HG02981 (cell line): Measurements from ENCODE around the gene OR4P4.

Experiments used
- ATAC-seq: cut with Tn5 transposase; IDR thresholded peaks from one replicate; pipeline ENCODE4 v1.9.1; 2021; ENCODE audit warnings: mild to moderate bottlenecking, moderate library complexity; ENCODE audit not compliant: unreplicated experiment

OR4P4 gene

DNA sequence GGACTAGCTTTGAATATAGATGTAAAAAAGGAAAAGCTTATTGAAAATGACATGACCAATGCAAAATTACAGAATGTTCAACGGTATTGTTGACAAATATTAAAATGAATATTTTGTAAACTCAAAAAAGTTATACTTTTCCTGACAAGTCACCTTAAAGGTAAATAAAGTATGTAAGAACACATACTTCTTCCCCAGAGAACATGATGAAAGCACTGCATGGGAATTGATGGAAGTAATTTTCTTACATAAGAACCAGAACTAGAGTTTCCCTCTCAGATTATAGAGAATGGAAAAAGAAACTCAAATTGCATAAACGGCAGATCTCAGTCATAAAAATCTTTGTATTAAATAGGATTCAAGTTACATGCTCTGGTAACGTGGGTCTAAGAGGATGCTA, at the start of gene OR4P4:
OR4P4 (plus strand) TSS at position 301 of the 400 bp plus-strand sequence.
- no peak for ATAC-seq

DNA sequence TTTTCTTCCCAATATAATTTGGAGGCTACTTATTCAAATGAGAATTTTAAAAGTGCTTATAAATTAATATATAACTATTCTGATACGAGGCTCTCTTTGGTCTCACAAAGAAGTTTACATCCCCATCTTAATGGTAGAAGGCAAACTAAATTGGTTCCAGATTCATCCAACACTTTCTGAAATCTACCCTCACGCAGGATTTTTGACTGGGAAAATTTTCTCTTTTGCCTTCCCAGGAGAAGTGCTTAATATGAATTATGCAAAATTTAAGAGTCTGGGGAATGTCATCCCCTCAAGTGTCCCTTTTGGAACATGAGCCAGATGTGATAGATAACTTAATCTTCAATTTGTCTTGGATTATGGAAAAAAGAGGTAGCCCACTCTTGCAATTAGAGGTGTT, 27.4 kb upstream of the OR4P4 start, which contains the start of gene OR4C11:
OR4C11 (minus strand) TSS at position 101 of the 400 bp plus-strand sequence. CDS start 3,272 bp downstream, outside the sequence.
- no peak for ATAC-seq

- ATAC-seq: no peak
Measured at GRCh38 chr11:55624531-55624930, 10.4 kb upstream of the OR4P4 start.

DNA sequence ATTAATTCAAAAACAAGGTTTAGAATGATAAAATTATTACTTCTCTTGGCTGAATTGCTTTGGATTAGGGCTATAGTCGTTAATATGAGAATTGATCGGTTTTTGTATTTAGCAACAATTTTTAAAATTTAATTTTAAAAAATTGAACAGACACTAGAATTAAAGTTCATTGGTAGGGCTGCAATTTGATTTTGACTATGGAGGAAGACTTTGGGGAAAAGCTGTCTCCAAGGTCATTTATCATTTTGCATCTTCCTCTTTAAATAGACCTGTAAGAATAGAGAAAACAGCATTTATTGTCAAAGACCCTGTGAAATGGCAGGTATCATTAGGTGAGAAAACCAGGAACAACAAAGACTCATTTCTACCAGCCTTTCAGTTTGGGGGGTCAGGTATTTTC, 13.1 kb downstream of the OR4P4 start, which contains the start of gene OR4S2:
OR4S2 (plus strand) TSS at position 301 of the 400 bp plus-strand sequence. CDS start 2,577 bp downstream, outside the sequence.
- ATAC-seq: no peak

- ATAC-seq: no peak
Measured at GRCh38 chr11:55652560-55652959, 17.6 kb downstream of the OR4P4 start.

DNA sequence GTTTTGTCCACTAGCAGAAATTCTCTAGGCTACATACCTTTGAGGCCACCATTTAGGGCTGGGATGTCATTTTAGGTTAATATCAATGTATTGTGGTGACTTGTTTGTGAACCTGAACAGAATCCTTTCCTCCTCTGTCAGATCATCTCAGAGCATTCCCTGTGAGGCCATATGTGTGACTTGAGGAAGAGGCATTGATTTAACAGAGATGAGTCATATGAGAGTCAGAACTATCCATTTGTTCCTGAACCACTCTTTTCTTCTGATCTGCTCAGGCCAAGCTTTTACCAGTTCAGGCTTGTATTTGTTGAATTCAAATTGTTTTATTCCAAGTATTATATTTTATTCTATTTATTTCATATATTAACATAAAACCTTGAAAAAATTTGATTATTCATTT, 20.2 kb downstream of the OR4P4 start:
- no peak for ATAC-seq

DNA sequence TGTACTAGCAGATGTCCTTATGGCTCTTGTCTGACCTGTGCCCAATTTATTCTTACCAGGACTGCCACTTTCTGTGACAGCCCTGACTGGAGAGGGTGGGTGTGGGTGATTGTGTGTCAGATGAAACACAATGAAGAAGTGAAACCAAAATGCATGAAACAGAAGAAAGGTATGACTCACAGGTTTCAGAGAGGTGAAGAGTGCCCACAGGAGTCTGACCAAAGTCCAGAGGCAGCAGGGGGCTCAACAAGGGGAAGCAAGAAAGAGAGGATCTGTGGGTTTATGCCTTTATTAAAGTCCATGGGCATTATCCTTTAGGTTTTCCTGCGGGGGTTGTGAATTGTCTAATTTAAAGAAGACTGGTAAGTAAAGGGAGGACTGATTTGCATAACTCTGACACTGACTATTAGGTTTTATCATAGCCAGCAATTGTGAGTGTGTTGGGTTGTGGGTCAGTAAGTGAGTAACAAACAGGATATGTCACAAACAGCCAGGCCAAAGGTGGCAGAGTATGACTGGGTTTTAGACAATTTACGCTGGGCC, 23.2 kb downstream of the OR4P4 start:
- peak; percentile 97 for ATAC-seq

- peak; percentile 28 for ATAC-seq
Measured at GRCh38 chr11:55658608-55659007, 23.7 kb downstream of the OR4P4 start.

- ATAC-seq: no peak
Measured at GRCh38 chr11:55661901-55662300, 27.0 kb downstream of the OR4P4 start, which contains the start of gene OR4C6. Gene OR4C6 (plus strand): TSS chr11:55662201. CDS start chr11:55665167, 2,966 bp downstream.

GRCh38 chr11:55669376-55669775, 34.5 kb downstream of the OR4P4 start:
- no peak for ATAC-seq

- no peak for ATAC-seq
Measured at GRCh38 chr11:55673860-55674259, 38.9 kb downstream of the OR4P4 start.
